Stimulated activated CD4-positive, alpha-beta T cell treated with anti-CD3 and anti-CD28 coated beads, Interleukin-1b, Interleukin-23, amount 100 ng/mL, for 24 hours (primary cell): ENCODE results near the gene TCF7L2.

Experiments used
- DNase-seq, 4 experiments: peaks; one replicate each; pipeline ENCODE4 v3.0.0-alpha.2; 2020; ENCODE audit warnings: low read depth in 4 of 4, low spot score in 1 of 4

TCF7L2 gene

GRCh38 chr10:113139699-113140098 is 189.7 kb downstream of the TCF7L2 start:
- DNase-seq, result no peak

DNA sequence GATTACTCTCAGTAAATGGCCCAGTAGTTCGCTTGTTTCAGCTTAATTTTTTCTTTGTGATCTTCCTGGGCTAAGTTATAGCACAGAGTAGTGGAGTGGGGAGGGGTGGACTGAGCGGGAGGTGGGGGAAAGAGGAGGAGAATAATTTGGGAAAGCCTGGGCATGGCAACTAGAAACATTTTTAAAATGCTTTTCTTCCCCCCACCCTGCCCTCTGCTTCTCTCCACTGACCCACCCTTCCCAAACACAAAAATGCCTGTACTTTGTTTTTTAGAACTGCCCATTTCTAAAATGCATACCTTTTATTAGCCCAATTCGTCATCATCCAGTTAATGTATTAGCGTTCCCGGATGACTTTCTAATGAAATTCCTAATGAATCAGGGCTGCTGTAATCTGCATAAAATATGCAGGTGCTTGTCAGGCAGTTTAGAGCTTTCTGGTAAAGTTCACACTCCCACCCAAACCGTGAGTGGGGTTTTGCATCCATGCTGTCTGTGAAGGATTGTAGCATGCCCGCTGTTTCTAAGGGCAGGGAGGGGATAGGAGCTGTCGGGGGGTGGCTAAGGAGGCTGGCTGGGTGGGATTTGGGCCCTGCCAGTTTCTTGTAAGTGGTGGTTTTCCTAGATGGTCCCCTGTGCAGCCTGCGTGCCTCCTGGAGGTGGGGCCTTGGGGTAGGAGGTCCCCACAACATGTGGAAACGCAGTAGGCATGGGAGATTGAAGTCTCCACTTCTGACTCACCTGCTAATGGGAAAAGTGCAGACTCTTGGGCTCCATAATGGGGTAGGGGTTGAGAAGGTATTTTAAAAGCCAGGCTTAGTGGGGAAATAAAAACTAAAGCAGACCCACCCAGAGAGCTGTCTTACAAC is 190.3 kb downstream of the TCF7L2 start:
- no peak for DNase-seq

- no peak for DNase-seq
Measured at GRCh38 chr10:113142601-113143362, 192.7 kb downstream of the TCF7L2 start.

DNA sequence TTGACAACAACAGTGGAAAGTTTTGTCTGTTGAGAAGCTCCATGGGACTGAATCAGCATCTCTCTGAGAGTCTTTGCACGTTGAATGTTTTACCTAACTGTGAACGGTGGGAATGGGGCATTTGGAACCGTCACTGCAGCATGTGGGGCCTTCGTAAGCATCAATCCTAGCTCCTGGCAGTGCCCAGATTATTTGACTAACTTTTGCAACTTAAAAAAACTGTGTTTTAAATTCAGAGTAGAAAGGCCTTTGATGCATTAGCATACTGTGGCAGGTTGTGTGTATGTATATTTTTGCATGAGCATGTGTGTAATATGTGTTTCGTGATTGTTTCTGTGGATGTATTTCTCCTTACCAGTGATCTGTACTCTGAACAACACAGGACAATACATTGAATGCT is 194.5 kb downstream of the TCF7L2 start:
- no peak for DNase-seq

DNA sequence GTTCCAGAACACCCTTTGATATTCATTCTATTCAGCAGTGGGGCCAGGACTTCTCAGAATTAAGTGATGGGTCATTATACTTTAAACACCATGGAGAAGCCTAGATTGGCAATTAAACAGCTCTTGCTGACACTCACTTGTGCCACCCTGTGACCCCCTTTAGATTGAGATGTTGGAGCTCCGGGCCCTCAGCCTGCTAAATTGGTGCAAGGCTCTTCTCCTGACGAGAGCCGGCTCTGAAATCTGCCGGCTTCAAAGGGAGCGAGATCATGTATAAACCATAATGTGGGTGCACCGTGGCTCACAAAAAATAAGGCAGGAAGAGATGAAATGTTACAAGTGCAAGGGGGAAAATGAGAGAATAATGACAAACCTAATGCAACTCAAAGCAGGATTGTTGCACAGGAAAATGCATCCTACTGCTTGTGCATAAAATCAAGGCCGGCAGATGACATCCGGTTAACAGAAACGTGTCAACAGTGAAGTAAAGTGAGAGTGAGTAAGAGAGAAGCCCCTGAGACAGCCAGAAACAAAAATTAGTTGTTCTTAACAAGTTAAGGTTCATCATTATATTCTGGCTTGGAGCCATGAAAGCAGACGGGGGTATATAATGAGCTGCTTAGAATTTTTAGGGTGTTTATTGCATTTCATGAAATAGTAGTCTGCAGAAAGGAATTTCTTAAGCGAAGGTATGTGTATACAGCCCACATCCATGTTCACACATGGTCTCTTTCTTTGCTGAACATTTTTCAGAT is 198.2 kb downstream of the TCF7L2 start:
- no peak for DNase-seq

GRCh38 chr10:113148901-113149300 is 198.9 kb downstream of the TCF7L2 start:
- no peak for DNase-seq

DNA sequence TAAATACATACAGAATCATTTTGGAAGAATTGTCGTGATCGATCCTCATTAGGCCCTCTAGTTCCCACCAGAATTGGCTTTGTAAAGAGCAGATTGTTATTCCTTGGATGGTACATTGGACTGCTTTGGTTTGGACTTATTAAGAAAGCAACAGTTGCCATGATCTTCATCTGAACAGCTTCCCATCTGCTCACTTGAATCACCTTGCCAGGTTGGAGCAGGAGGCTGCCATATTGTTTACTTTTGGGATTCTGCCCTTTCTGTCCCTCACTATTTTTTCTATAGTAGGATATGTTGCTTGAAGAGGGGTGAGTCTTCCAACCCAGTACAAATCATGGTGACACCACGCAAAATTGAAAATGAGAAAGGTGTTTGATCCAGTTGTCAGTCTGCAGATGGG is 199.6 kb downstream of the TCF7L2 start:
- no peak for DNase-seq

DNA sequence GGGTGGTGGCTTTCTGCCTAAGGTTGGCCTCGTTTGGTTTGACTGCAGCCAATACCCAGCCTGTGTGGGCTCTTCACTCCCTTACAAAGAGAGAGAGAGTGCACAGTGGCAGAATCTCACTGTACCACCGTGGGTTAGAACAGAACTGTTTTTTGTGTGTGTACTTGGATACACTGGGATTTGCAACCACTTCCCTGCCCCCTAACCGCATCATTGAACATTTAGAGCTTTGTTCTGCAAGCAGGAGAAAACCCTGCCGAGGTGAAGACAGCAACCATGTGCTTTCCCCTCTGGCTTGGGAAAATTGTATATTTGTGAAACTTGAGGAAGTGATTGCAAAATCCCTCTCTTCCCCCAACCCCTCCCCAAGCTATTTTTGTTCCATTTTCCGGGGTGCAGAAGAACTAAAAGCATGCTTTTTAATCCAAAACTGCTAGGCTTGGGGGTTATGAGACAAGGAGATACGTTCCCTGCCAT is 201.2 kb downstream of the TCF7L2 start:
- no peak for DNase-seq

- DNase-seq, result no peak
Measured at GRCh38 chr10:113153493-113154102, 203.6 kb downstream of the TCF7L2 start.

- no peak for DNase-seq
Measured at GRCh38 chr10:113157441-113157840, 207.4 kb downstream of the TCF7L2 start.

GRCh38 chr10:113158183-113158582 is 208.1 kb downstream of the TCF7L2 start:
- DNase-seq, result no peak

GRCh38 chr10:113159563-113159962 is 209.5 kb downstream of the TCF7L2 start:
- no peak for DNase-seq

DNA sequence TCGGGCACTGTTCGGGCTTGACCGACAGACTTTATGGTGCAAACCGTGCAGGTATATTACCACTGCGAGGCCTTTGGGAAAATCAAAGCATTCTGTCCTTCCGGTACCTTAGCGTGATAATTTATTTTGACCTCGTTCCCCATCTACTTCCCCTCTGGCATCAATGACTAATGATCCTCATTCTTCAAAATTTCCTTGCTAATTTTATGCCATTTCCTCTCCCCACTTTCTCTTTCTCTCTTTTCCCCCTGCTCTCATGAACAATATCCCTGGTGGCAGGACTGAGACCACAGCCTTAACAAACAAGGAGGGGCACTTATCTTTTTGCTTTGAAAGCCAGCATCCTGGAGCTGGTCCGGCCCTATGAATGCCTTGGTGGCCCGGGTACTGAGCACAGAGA is 210.6 kb downstream of the TCF7L2 start:
- no peak for DNase-seq

DNA sequence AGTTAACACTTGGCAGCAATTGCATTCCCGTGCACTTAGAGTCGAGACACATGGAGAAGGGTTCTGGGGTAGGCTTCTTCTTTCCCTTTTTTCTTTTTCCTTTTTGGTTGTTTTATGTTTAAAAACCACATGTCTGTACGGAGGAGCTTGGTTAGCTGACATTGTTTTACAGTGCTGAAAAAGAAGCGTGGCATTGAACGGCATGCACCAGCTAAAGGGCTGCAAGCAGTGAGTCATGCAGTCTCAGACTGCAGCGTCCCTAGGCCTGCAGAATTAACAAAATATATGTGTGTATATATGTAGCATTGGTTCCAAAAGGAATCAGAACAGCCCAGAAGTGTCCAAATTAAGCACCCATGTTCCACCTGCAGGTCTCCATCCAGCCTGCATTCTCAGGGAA is 211.0 kb downstream of the TCF7L2 start:
- DNase-seq, result no peak

DNA sequence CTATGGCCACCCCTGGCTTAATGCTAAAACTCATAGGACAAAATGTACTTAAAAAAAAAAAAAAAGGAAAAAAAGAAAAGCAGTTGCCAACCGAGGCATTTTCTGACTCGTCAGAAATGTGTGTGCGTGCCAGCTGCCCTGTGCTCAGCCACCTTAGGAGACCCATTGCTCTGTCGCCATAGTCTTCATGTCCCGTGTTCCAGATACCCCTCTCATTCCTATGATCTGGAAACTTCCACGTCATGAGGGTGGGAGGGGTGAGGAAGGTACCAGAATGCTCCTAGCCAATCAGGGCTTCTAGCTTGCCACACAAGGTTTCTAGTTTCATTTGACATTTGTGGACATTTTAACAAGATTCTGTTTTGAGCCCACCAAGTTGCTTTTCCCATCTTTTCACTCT is 212.9 kb downstream of the TCF7L2 start:
- no peak for DNase-seq

- no peak for DNase-seq
Measured at GRCh38 chr10:113165673-113166072, 215.6 kb downstream of the TCF7L2 start.

DNA sequence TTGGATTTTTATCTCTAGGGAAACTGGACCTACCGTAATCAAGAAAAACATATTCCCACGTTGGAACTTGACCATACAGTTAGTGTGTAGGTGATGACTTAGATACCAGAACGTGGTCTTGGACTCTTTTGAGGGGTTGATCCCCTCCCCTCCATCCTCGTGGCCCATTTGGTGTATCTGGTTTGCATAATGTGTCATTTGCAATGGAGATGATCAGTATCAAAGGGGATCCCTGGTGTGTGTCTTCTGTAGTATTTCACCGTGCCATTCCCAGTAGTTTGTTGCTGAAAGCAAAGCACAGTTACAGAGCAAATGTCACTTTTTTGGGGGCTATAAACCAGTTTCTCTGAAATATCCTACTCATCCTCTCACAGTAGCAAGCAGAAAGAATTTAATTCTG is 217.7 kb downstream of the TCF7L2 start:
- DNase-seq, result no peak

DNA sequence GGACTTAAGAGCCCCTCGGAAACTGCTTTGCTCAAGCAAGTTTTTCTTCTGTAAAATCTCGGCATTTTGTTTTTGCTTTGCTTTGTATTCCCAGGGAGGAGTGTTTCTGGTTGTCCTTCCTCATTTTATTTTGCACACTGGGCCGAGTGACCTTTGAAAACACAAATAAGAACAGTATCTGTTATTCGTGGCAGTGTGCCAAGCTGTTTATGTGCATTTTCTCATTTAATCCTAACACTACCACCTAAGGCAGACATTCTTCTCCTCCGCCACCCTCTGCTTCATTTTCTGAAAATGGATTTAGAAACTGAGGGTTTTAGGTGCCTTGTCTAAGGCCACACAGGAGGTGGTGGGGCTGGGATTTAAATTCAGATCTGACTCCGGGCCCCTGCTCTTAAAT is 218.5 kb downstream of the TCF7L2 start:
- DNase-seq, result no peak

DNA sequence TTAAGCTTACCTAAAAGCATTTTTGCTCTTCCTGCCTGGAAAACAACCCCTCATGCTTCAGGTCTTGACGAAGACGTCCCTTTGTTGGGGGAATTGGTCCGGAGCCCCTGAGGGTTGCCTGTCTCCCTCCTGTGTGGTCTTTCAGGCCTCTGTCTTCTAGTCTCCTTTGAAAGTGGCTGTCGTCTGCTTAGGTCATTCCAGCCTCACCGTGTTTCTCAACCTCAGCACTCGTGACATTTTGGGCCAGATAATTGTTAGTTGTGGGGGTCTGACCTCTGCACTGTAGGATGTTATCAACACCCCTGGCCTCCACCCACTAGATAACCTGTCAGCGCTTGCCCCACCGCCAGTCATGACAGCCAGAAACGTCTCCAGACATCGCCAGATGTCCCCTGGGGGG is 219.1 kb downstream of the TCF7L2 start:
- no peak for DNase-seq

DNA sequence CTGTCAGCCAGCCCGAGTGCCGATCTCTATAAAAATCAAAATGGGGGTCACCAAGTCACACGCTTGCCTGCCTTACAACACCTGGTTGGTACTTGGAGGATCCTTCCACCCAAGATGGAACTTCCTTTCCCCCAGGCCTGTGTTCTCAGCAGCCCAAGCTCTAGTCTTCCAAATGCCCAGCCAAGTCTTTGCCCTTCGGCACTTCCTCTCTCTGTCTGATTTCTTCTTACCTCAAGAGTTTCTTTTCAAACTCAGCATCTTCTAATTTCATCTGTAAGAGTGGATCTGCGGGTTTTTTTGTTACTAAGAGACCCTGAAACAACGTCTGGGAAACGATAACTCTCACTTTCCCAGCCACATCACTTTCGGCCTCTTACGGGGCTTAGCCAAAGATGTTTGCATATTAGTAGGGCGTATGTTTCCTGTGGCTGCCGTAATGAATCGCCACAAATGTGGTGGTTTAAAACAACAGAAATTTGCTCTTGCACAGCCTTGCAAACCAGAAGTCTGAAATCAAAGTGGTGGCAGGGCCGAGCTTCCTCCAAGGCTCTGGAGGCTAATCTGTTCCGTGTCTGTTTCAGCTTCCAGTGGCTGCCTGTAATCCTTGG is 219.9 kb downstream of the TCF7L2 start:
- peak in 1 of 4 experiments; percentile 1 for DNase-seq

GRCh38 chr10:113171662-113172061 is 221.6 kb downstream of the TCF7L2 start:
- DNase-seq, result no peak
